Measurements from ENCODE around the gene FAM47A. TPM values are rescaled to one million over a fixed set of nuclear protein-coding genes. Genes with fewer than 3 reads are reported as not detected.

The FAM47A gene
- total RNA-seq, 1 experiment from 2014 or later = not detected

DNA sequence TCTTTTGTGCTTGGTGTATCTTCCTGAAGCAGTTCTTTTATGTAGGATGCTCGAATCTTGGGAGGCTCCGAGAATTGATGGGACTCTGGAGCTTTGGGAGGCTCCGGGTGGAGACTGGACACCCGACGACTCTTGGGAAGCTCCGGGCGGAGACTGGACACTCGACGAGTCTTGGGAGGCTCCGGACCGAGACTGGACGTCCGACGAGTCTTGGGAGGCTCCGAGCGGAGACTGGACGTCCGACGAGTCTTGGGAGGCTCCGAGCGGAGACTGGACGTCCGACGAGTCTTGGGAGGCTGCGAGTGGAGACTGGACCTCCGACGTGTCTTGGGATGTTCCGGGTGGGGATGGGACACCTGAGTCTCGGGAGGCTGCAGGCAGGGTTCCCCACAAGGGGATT is 1.6 kb downstream of the FAM47A start:
- intact Hi-C loops (cut with micrococcal nuclease; ENCODE audit: unreplicated experiment) = no loop called here
- H3K4me3 ChIP-seq (ENCODE audit: low read depth, low read length, poor library complexity, severe bottlenecking) = no peak overlapping the region
- TF ChIP-seq, protein P1, sequence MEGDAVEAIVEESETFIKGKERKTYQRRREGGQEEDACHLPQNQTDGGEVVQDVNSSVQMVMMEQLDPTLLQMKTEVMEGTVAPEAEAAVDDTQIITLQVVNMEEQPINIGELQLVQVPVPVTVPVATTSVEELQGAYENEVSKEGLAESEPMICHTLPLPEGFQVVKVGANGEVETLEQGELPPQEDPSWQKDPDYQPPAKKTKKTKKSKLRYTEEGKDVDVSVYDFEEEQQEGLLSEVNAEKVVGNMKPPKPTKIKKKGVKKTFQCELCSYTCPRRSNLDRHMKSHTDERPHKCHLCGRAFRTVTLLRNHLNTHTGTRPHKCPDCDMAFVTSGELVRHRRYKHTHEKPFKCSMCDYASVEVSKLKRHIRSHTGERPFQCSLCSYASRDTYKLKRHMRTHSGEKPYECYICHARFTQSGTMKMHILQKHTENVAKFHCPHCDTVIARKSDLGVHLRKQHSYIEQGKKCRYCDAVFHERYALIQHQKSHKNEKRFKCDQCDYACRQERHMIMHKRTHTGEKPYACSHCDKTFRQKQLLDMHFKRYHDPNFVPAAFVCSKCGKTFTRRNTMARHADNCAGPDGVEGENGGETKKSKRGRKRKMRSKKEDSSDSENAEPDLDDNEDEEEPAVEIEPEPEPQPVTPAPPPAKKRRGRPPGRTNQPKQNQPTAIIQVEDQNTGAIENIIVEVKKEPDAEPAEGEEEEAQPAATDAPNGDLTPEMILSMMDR (conservative IDR thresholded peaks at IDR 0.05; ENCODE audit: low read depth, low read length) = no peak
- TF ChIP-seq EZH2 (IDR thresholded peaks at IDR 0.05; ENCODE audit: borderline replicate concordance, low read depth, low read length, poor library complexity, severe bottlenecking) = no peak
- no peaks in the 10 kb centered on the region for H3K27me3 ChIP-seq (replicated peaks; ENCODE audit: insufficient read depth, low read depth, low read length, poor library complexity)
- DNase-seq (ENCODE audit: low spot score) = no peak
- no peaks in the 10 kb centered on the region for H3K4me1 ChIP-seq (ENCODE audit: insufficient read depth, low read length, poor library complexity, severe bottlenecking)
- CTCF ChIA-PET = no interaction called here
- no peak overlapping the region for H3K27ac ChIP-seq (ENCODE audit: low read depth, low read length, poor library complexity, severe bottlenecking)
- POLR2A ChIA-PET (ENCODE audit: low non-redundant PET) = no interaction called here
- H3K36me3 ChIP-seq (ENCODE audit: insufficient read depth, low read length, poor library complexity, severe bottlenecking) = no peaks in the 10 kb centered on the region
- no TSS peak for BruUV-seq (replicated peaks)
- no peaks in the 10 kb centered on the region for H3K9me3 ChIP-seq (ENCODE audit: low read depth, low read length, poor library complexity, severe bottlenecking)

DNA sequence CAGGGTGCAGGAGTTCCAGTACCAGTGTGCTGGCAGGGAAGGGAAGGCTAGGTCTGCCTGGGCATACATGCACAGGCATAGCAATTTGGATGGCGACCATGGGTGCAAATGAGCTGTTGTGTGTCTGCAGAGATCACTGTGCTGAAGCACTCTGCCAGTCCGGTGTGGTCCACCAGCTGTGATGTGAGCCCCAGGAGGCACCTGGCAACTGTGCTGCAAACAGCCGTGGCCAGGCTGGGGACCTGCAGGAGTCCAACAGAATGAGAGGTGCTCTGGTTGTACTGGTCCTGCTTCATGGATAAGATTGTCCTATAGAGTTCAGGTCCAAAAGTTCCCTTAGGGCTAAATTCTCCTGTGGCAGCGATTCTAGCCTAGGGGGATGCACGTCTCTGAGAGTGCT is 6.1 kb downstream of the FAM47A start:
- intact Hi-C loops (cut with micrococcal nuclease; ENCODE audit: unreplicated experiment) = no loop called here
- CTCF ChIA-PET = no interaction called here
- Histone ChIP-seq H3K27me3 (replicated peaks; ENCODE audit: insufficient read depth, low read depth, low read length, poor library complexity) (no peaks in the 10 kb centered on the region), H3K4me1 (ENCODE audit: insufficient read depth, low read length, poor library complexity, severe bottlenecking) (no peaks in the 10 kb centered on the region), H3K4me3 (ENCODE audit: low read depth, low read length, poor library complexity, severe bottlenecking) (no peak overlapping the region), H3K9me3 (ENCODE audit: low read depth, low read length, poor library complexity, severe bottlenecking) (no peaks in the 10 kb centered on the region), H3K36me3 (ENCODE audit: insufficient read depth, low read length, poor library complexity, severe bottlenecking) (no peaks in the 10 kb centered on the region), H3K27ac (ENCODE audit: low read depth, low read length, poor library complexity, severe bottlenecking) (no peak overlapping the region)
- TF ChIP-seq, protein P1 (conservative IDR thresholded peaks at IDR 0.05; ENCODE audit: low read depth, low read length) = no peak
- no peak for TF ChIP-seq EZH2 (IDR thresholded peaks at IDR 0.05; ENCODE audit: borderline replicate concordance, low read depth, low read length, poor library complexity, severe bottlenecking)
- no TSS peak for BruUV-seq (replicated peaks)
- POLR2A ChIA-PET (ENCODE audit: low non-redundant PET) = no interaction called here
- DNase-seq (ENCODE audit: low spot score) = no peak

DNA sequence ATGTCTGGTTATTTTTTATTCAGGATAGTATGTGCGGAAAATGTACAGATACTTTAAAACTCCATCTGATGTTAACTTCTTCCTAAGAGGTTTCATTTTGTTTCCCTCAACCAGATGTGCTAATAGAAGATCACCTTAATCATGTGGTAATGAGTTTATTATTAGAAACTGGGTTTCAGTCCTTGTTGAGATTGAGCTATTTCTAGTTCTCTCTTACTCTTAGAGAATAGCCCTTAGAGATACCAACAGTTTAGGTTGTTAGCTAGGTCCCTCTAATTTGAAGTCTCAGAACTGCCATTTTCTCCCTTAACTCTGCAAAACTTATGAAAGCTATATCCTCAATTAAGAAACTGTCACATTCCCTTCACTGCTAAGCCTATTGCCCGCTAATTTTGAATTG is 13.0 kb downstream of the FAM47A start:
- TF ChIP-seq EZH2 (IDR thresholded peaks at IDR 0.05; ENCODE audit: borderline replicate concordance, low read depth, low read length, poor library complexity, severe bottlenecking) = no peak
- TF ChIP-seq, protein P1 (conservative IDR thresholded peaks at IDR 0.05; ENCODE audit: low read depth, low read length) = no peak
- POLR2A ChIA-PET (ENCODE audit: low non-redundant PET) = no interaction called here
- Histone ChIP-seq H3K9me3 (ENCODE audit: low read depth, low read length, poor library complexity, severe bottlenecking) (no peaks in the 10 kb centered on the region), H3K27ac (ENCODE audit: low read depth, low read length, poor library complexity, severe bottlenecking) (no peak overlapping the region), H3K4me3 (ENCODE audit: low read depth, low read length, poor library complexity, severe bottlenecking) (no peak overlapping the region), H3K36me3 (ENCODE audit: insufficient read depth, low read length, poor library complexity, severe bottlenecking) (no peaks in the 10 kb centered on the region), H3K27me3 (replicated peaks; ENCODE audit: insufficient read depth, low read depth, low read length, poor library complexity) (no peaks in the 10 kb centered on the region), H3K4me1 (ENCODE audit: insufficient read depth, low read length, poor library complexity, severe bottlenecking) (no peaks in the 10 kb centered on the region)
- no TSS peak for BruUV-seq (replicated peaks)
- intact Hi-C loops (cut with micrococcal nuclease; ENCODE audit: unreplicated experiment) = no loop called here
- DNase-seq (ENCODE audit: low spot score) = no peak
- CTCF ChIA-PET = no interaction called here
